HG02870 (cell line): Measurements from ENCODE around the gene SDR39U1.
"Not testable (repeated sequence)": the region's sequence is repeated elsewhere in the genome, so short reads cannot be mapped to it uniquely, and the experiment has no call there.

Source experiments
- ATAC-seq: cut with Tn5 transposase; IDR thresholded peaks from one replicate; pipeline ENCODE4 v1.9.1; 2021; ENCODE audit warnings: mild to moderate bottlenecking, moderate library complexity; ENCODE audit not compliant: unreplicated experiment

SDR39U1 gene

GRCh38 chr14:24442240-24443052, at the start of gene SDR39U1:
Gene SDR39U1 (minus strand): TSS chr14:24442776. CDS start chr14:24442769, 7 bp downstream.
- ATAC-seq, result peak; percentile 89

DNA sequence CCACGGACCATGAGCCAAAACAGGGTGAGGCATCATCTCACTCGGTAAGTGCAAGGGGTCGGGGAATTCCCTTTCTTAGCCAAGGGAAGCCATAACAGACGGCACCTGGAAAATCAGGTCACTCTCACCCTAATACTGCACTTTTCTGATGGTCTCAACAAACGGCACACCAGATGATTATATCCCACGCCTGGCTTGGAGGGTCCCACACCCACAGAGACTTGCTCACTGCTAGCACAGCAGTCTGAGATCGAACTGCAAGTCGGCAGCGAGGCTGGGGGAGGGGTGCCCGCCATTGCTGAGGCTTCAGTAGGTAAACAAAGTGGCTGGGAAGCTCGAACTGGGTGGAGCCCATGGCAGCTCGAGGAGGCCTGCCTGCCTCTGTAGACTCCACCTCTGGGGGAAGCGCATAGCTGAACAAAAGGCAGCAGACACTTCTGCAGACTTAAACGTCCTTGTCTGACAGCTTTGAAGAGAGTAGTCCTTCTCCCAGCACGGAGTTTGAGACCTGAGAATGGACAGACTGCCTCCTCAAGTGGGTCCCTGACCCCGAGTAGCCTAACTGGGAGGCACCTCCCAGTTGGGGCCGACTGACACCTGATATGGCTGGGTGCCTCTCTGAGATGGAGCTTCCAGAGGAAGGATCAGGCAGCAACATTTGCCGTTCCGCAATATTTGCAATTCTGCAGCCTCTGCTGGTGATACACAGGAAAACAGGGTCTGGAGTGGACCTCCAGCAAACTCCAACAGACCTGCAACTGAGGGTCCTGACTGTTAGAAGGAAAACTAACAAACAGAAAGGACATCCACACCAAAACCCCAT, 49.2 kb upstream of the SDR39U1 start:
- not testable (repeated sequence) for ATAC-seq

DNA sequence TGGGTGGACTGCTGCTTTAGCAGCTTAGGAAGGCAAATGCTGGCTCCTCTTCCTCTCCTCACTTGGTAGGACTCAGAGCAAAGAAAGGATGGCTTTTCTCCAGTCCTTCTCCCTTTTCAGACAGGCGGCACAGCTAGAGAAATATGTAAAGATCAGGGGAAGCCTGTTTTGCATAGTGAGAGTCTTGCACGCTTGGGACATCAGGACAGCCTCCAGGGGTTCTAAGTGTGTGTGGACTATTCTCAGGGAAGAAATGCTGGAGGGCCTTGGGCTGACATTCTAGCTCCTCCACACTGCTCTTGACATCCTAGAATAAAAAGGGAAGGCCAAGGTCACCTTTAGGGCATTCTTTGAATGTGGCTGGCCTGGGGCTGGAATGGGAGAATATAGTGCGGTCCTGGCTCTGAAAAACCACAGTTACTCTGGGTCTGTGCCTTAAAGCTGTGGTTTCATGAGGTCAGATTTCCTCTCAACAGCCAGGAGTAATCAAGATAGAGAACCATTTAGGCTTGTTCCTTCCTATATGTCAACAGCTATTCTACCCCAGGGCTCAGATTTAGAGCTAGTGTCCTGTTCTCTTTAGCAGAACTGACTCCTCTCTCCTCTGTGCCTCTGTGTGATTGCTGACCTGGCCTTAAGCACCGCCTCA, 41.2 kb upstream of the SDR39U1 start:
- peak; percentile 39 for ATAC-seq

GRCh38 chr14:24482699-24483303, 40.2 kb upstream of the SDR39U1 start:
- ATAC-seq, result not testable (repeated sequence)

DNA sequence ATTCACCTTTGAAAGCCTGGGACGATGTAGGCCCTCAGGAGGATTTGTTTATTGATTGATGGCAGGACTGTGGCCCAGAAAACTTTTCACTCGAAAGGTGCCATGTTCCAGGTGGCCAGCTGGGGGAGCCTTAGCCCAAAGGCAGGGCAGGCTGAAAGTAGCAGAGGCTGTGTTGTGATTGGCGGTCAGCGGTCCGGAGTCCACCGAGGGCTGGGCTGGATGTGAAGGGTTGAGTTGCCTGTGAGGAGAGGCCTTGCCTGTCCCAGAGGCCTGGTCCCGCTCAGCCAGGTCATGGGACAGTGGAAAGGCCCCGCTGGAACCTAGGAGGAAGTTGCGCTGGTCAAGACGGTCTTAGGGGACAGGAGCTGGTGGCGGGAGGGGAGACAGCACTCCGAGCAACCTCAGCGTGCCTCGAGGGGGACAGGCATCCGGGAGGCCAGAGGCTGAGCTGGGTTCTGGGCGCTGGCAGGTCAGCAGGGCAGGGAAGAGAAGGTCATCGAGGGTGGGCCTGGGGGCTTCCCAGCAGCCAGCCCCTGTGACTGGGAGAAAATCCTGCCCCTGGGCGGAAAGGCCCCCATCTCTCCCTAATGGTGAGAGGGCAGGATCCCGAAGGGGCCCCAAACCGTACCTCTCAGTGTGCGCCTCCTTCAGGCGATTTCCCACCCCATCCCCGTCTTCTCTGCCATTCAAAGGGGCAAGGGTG, 39.2 kb upstream of the SDR39U1 start:
- peak; percentile 95 for ATAC-seq

- not testable (repeated sequence) for ATAC-seq
Observed at GRCh38 chr14:24479999-24480398, 37.4 kb upstream of the SDR39U1 start.

DNA sequence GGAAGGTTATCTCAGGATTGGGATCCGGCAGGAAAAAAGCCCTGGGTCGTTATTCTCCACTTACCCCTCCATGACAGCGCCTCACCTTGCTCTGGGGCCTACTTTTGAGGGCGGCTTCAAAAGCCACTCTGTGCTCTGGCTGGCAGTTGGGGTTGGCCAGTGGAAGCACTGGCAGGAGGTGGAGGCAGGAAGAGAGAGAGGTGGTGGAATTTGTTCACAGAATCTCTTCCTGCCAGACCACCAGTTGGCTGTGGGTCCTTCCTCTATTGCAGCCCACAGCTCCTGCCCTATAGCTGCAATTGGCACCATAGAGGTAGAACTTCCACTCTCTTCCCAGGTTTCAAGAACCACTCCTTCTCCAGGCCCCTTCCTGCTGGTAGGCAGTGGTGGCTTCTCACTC, 32.7 kb upstream of the SDR39U1 start:
- no peak for ATAC-seq

- ATAC-seq, result no peak
Observed at GRCh38 chr14:24473211-24473610, 30.6 kb upstream of the SDR39U1 start.

- not testable (repeated sequence) for ATAC-seq
Observed at GRCh38 chr14:24470450-24470849, 27.9 kb upstream of the SDR39U1 start.

DNA sequence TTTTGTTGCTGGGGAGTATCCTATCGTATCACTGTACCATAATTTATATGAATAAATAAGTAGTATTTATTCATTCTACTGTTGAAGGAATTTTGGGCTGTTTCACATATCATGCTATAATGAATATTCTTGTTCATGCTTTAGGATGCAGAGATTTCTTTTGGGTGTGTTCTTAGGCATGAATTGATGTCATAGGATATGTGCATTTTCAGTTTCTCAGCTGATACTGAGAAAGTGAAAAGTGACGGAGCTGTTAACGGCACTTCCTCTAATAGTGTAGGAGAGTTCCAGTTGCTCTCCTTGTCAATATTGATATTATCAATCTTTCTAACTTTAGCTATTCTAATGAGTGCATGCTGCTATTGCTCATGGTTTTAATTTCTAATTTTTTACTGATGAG, 23.2 kb upstream of the SDR39U1 start:
- ATAC-seq, result no peak

DNA sequence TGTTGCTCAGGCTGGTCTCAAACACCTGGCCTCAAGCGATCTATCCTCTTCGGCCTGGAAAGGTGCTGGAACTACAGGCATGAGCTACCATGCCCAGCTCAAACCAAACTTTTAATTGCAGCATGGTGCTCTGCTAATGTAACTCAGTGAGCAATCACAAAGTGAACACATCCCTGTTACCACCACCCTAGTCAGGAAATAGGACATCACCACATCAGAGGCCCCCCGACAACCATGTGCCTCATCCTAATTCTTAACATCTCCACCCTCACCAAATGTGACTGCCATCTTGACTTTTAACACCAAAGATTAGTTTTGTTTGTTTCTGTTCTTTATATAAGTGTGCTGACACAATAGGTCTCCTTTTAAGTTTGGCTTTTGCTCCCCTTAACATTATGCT, 22.8 kb upstream of the SDR39U1 start:
- no peak for ATAC-seq

DNA sequence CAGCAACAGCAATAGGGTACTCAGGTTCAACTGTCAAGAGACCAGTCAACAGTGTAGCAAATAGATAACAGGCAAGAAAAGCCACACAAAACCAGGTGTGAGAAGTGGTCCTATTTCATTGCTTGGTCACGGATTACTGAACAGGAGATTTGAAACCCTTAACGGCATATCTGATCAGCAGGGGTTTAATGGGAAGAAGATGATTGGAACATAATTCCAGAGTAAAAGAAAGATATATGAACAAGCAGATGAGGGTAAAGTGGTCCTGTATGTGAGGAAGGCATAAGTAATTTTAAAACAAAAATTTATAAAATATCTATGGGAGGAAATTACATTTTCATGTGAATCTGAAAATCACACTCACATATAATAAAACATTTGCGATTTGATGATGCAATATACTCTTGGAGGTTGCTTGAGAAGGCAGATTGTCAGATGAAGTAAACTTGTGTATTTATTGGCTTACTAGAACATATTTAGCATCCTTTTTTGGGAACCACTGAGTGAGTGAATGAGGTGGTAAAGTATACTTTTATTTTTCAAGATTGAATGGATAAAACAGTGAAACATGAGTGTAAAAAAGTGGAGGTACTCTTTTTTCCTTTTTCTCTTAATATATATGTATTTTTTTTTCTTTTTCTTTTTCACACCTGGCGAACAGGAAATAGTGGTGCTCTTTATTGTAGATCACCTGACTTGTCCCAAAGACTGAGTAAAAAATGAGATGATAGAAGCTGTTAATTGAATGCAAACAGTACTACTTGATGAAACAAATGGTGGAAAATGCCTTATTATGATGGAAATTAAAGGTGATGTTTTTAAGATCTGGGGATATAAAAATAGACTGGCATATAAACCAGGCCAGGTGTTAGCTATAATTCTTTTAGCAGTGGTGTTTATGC, 21.6 kb upstream of the SDR39U1 start:
- peak; percentile 25 for ATAC-seq

DNA sequence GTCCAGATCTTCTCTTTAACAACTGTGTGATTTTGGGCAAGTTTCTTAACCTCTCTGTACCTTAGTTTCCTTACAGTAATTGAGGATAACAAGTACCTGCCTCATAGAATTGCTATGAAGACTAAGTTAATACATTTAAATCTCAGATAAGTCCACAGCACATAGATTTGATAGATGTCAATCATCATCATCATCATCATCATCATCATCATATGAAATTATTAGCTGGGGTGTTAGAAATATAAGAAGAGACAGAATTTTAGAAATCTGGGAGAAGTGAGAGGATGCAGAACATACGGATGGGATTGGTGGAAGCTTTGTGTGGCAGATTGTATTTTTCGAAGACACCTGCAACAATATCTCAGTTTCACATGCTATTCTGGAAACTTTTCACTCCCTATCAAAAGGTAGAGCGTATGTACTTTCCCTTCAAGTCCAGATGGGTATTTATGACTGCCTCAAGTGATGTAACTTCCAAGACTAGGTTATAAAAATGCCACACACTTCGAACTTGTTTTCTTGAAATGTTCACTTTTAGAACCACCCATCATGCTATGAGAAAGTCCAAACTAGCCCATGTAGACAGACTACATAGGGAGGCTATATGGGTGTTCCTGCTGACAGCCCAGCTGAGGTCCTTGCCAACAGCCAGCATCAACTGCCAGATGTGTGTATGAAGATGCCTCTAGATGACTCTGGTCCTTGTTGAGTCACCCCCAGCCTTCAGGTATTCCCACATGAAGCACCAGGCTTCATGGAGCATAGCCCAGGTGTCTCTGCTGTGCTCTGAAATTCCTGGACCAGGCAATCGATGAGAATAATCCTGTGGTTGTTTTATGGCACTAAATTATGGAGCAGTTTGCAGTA, 20.7 kb upstream of the SDR39U1 start:
- ATAC-seq, result peak; percentile 80

DNA sequence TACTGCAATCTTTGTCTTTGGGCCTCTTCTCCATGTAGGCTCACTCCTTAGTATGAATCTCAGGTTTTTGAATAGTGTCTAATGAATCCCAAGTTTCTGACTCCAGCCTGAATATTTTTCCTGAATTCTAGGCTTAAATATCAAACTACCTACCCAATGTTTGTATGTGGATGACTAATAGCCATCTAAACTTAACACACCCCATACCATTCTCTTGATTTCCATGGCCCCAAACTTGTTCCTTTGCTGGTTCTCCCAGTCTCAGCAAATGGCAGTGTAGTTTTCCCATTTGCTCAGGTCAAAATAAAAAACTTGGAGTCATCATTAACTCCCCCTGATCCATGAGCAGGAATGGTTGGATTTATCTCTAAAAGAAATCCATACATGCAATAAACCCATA, 18.8 kb upstream of the SDR39U1 start:
- ATAC-seq, result no peak

DNA sequence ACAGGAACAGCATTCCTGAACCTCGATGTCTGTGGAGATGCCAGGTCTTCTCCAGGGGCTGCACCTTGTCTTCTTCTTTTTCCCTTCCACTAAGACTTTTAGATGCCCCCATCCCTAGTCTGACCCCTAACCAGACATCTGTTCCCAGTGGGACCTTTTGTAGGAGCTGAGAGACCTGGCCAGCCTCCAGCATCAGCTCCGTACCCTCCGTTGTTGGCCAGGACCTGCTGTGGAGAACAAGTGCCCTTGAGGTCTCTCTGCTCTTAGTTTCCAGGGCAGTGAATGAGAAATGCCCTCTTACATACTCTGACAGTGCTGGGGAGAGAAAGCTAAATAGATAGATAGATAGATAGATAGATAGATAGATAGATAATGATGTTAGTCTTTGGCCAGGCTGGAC, 16.8 kb upstream of the SDR39U1 start:
- no peak for ATAC-seq

DNA sequence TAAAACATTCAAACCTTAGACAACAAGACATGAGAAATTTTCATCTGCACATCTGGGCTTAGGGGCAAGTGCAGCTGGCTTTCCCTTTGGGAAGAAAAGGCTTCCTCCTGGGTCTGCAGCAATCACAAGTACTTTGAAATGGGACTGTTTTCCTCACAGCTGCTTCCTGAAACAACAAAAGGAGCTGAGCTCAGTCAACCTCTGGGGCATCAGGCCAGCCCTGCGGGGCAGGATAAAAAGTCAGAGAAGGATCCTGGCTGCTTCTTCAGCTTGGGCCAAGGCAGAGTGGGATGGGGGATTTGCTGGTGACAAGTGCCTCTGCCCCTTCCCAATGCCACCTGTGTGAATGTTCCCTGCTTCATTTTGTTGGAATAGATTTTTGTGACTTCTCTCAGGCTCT, 16.2 kb upstream of the SDR39U1 start:
- ATAC-seq, result no peak

GRCh38 chr14:24456980-24457379, 14.4 kb upstream of the SDR39U1 start:
- no peak for ATAC-seq

- ATAC-seq, result not testable (repeated sequence)
Observed at GRCh38 chr14:24450828-24451227, 8.3 kb upstream of the SDR39U1 start.
